Spinal cord (tissue), 10 donors: ENCODE results near the gene TRAF7. TPM values are rescaled to one million over a fixed set of nuclear protein-coding genes. Genes with fewer than 3 reads are reported as not detected.
"Not testable (repeated sequence)": the region's sequence is repeated elsewhere in the genome, so short reads cannot be mapped to it uniquely, and the experiment has no call there.

ENCODE experiments used
- DNase-seq, 6 donors: peaks; one replicate each; pipeline versions ENCODE4 v3.0.0 to v3.0.0-alpha.2; 2013 to 2015; ENCODE audit warnings: low spot score in 6 of 6, low read depth in 4 of 6
- H3K27ac ChIP-seq: one replicate; pipeline ENCODE4 v1.5.1; 2013; ENCODE audit warnings: low read depth, low read length, control low read depth
- H3K27me3 ChIP-seq: one replicate; pipeline ENCODE4 v1.6.1; 2013; ENCODE audit warnings: low read length; ENCODE audit not compliant: control insufficient read depth, insufficient read depth
- H3K36me3 ChIP-seq: one replicate; pipeline ENCODE4 v1.6.1; 2013; ENCODE audit warnings: low read length; ENCODE audit not compliant: control insufficient read depth, insufficient read depth
- H3K4me1 ChIP-seq: one replicate; pipeline ENCODE4 v1.6.1; 2013; ENCODE audit warnings: low read length; ENCODE audit not compliant: control insufficient read depth, insufficient read depth
- H3K4me3 ChIP-seq: one replicate; pipeline ENCODE4 v1.5.1; 2013; ENCODE audit warnings: low read depth, low read length, control low read depth
- H3K9me3 ChIP-seq: one replicate; pipeline ENCODE4 v1.6.1; 2013; ENCODE audit warnings: low read length; ENCODE audit not compliant: control insufficient read depth, insufficient read depth
- WGBS: methylation state at CpG from one replicate; pipeline ENCODE4 v1.1.5; 2013; ENCODE audit warnings: missing lambda C conversion rate; ENCODE audit not compliant: insufficient coverage; 5-methylcytosine and 5-hydroxymethylcytosine counted together
- long read RNA-seq, 4 donors: transcript quantifications; one replicate each; lab custom pipeline, GENCODE V29; 2026
- polyA plus RNA-seq, 2 donors: library from polyadenylated mRNA; unstranded; fragments of 120-200 nt; gene quantifications; one replicate each; pipeline ENCODE4 v1.2.1, GENCODE V29; 2013; ENCODE audit not compliant: insufficient read length in 2 of 2
- total RNA-seq, 2 donors: library from RNA; depleted of rRNA in 1 of 2; stranded (reverse); fragments of 120-200 nt in 1 of 2; fragments of >200 nt in 1 of 2; gene quantifications; one replicate each; pipeline versions ENCODE4 v1.2.3 to v1.2.4, GENCODE V29; 2013 to 2014
- donor health status: healthy.

TRAF7 gene
- total RNA-seq = 10 to 100 TPM; 20.4 to 43.1 TPM
- polyA plus RNA-seq = 10 to 100 TPM; 59.7 to 62.6 TPM
- long read RNA-seq, donor 1, transcript TRAF7-201 (21 exons, 3,700 nt) = major isoform, 5 of 16 reads
- long read RNA-seq, donor 1, partial matches to known transcripts = 9 of 16 reads
- long read RNA-seq, donor 1, other reads (novel, unspliced or antisense) = 0 of 16 reads
- long read RNA-seq, donor 2, partial matches to known transcripts = 5 of 8 reads
- long read RNA-seq, donor 2, other reads (novel, unspliced or antisense) = 0 of 8 reads
- long read RNA-seq, donor 3, transcript TRAF7-201 (21 exons, 3,700 nt) = major isoform, 6 of 29 reads
- long read RNA-seq, donor 3, partial matches to known transcripts = 15 of 29 reads
- long read RNA-seq, donor 3, other reads (novel, unspliced or antisense) = 6 of 29 reads
- long read RNA-seq, donor 4, partial matches to known transcripts = 0 of 4 reads
- long read RNA-seq, donor 4, other reads (novel, unspliced or antisense) = 0 of 4 reads

DNA sequence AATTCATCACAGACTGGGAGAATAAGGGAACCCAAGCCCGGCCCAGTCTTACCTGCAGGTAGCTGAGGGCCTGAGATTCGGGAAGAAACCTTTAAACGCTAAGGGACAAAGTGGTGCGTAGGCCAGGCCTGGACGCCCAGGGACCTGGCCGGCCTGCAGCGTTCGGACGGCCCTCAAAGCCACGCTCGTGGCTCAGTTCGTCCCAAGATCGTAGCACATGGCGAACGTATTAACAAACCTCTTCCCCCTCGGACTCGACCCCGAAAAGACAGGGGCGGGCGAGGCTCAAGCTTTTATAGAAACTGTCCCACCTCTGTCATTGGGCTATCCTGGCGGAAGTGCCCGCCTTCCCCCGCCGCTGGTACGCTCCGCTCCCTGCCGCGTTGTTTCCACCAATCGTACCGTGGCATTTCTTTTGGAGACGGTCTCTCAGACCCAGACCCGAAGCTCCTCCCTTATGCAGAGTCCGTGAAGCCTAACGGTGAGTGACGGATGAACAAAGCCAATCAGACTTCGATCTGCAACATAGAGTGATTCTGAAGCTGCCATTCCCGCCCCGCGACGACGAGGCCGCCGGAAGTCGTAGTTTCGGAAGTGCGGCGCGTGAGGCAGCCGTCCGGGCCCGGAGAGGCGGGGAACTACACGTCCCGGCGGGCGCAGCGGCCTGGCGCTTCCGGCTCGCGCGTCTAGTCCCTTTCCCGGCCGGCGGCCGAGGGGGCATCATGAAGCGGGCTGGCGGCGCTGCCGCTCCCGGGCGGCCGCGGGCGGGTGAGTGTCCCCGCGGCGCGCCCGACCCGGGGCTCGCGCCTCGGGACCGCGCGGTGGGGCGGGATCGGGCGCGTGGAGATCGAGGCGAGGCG is at the start of gene TRAF7:
TRAF7 (plus strand) TSS at position 692 of the 860 bp plus-strand sequence. CDS start 8,139 bp downstream, outside the sequence.
- H3K27me3 ChIP-seq = no peaks in the 10 kb centered on the region
- H3K9me3 ChIP-seq = no peaks in the 10 kb centered on the region
- peaks cover 66% of the 10 kb centered on the region for H3K36me3 ChIP-seq
- H3K4me3 ChIP-seq = peak within 1 kb of the TSS; percentile 85
- peak within 1 kb of the TSS; percentile 83 for H3K27ac ChIP-seq
- WGBS = under 1% methylated on average over 92 of the region's 94 CpGs
- H3K4me1 ChIP-seq = peaks cover 86% of the 10 kb centered on the region
- DNase-seq = peak; percentile 100

DNA sequence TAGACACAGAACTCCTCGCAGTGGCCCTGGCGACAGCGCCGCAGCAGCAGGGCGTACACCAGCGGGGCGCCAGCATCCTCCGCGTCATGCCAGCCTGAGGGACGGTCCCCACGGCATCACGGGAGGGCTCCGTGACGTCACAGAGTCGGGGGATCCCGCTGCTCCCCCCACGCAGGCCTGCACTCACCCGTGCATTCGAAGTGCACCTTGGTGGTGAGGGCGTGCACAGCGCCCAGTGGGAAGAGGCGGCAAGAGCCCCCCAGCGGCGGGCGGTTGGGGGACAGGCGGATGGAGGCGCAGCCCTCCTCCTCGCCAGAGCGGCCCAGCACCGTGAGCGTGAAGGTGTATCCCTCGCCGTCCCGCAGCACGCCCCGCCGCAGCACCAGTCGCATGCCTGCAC is 49.4 kb upstream of the TRAF7 start:
- H3K4me3 ChIP-seq, H3K4me1 ChIP-seq, DNase-seq, H3K27ac ChIP-seq, H3K27me3 ChIP-seq, H3K9me3 ChIP-seq: not testable (repeated sequence)
- H3K36me3 ChIP-seq = peaks cover 93% of the 10 kb centered on the region
- 93% methylated on average over 17 of the region's 38 CpGs for WGBS

DNA sequence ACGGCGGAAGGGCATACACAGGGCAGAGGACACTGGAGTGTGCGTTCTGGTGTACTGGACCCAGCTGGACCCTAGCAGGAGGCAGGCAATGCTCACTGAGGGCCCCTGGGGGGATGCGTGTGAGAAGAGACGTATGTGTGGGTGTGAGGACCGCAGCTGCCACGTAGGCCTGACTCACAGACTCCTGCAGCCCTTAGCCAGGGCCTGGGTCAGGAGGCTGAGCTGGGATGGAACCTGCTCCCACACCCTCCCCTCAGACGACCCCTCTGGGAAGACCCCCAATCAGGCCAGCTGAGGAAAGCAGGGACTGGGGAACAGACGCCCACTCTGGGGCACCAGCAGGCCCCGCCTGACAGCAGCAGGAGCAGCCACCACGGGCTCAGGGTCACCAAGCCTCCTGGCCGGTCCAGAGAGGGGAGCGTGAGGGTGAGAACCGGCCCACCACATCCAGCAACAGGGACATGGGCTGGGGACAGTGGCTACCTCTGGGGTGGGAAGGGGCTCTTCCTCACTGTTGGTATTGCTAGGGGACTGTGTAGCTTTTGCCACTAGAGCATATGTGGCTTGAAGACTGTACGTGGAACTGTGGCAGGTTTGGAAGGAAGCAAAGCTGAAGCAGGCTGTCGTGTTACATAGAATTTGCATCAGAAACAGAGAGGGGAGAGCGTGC is 48.3 kb upstream of the TRAF7 start:
- H3K36me3 ChIP-seq = peaks cover 93% of the 10 kb centered on the region
- not testable (repeated sequence) for DNase-seq, H3K4me1 ChIP-seq, H3K27me3 ChIP-seq, H3K4me3 ChIP-seq, H3K27ac ChIP-seq, H3K9me3 ChIP-seq
- 88% methylated on average over 8 of the region's 17 CpGs for whole genome bisulfite sequencing

DNA sequence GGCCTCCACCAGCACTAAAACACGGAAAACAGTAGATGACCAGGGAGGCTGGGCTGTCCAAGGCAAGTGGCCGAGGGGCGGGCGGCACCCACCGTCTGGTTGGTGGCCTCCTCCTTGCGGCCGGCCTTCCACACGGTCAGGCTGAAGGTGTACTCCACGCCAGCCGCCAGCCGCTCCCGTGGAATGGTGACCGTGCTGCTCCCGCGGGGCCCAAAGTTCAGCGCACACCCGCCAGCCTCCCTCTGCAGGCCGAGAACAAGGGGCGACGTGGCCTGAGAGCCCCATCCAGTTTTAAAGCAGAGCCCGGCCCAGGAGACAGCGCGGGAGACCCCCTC is 47.8 kb upstream of the TRAF7 start:
- peaks cover 93% of the 10 kb centered on the region for H3K36me3 ChIP-seq
- 93% methylated on average over 17 of the region's 23 CpGs for WGBS
- H3K27ac ChIP-seq, H3K9me3 ChIP-seq, DNase-seq, H3K4me3 ChIP-seq, H3K27me3 ChIP-seq, H3K4me1 ChIP-seq: not testable (repeated sequence)

DNA sequence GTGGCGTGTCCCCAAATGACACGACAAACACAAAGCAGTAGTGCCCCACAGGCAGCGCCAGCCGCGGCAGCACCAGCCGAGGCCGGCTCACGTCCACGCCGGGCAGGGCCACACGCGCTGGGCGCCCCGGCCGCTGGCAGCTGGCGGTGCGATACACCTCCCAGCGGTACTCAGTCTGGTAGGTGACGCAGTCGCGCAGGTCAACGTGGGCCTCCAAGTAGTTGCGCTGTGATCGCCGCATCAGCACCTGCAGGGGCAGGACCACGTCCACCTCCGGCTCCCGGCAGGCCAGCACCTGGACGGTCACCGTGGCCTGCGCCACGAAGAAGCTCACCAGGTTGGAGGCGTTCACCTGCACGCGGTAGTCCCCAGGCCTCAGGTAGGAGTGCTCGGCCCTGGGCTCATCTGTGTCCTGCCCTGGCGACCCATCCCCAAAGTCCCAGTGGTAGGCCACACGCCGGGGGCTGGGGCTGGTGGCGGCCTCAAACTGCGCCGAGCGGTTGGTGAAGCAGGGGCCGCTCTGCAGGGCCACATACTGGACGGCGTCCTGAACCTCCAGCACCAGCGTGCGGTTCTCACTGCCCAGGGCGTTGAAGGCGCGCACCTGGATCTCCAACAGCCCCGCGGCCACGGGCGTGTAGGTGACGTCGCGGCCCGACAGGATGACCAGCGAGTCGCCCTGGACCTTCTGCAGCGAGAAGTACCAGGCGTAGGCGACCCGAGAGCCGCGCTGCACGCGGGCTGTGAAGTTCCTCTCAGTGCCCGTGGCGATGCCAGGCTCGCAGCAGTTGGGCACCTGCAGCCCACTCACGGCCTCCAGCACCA is 46.9 kb upstream of the TRAF7 start:
- H3K4me3 ChIP-seq, H3K4me1 ChIP-seq, H3K9me3 ChIP-seq, H3K27me3 ChIP-seq, DNase-seq, H3K27ac ChIP-seq: not testable (repeated sequence)
- peaks cover 91% of the 10 kb centered on the region for H3K36me3 ChIP-seq
- WGBS = 97% methylated on average over 71 of the region's 73 CpGs

DNA sequence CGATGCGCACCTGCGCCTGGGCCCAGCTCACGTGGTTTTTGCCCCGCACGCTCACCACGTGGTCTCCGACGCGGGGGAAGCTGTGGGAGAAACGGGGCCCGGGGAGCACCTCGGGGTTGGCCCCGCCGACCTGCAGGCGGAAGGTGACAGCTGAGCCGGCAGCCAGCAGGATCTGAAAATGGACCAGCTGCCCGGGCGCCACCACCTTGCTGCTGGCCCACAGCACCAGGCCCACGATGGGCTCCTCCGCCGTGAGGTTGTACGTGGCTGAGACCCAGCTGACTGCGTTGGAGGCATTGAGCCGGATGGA is 46.4 kb upstream of the TRAF7 start:
- H3K36me3 ChIP-seq = peaks cover 96% of the 10 kb centered on the region
- not testable (repeated sequence) for H3K4me3 ChIP-seq, H3K4me1 ChIP-seq, H3K27me3 ChIP-seq, DNase-seq, H3K9me3 ChIP-seq, H3K27ac ChIP-seq
- 97% methylated on average over 25 of the region's 25 CpGs for WGBS

DNA sequence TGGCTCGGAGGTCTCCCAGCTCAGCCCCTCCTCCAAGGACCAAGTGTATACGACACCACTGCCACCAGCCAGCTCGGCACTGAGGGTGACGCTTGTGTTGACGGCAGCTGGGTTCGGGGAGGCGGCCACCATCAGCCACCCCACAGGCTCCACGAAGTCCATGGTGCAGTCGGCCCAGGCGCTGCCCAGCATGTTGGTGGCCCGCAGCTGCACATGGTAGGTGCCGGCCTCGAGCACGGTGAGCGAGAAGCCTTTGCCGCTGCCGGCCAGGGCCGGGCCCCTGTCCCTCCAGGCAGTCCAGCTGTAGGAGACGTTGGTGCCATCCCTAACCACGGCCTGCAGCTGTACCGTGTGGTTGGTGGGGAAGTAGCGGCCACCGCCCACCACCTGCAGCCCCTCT is 45.7 kb upstream of the TRAF7 start:
- H3K4me1 ChIP-seq, H3K27ac ChIP-seq, DNase-seq, H3K27me3 ChIP-seq, H3K9me3 ChIP-seq, H3K4me3 ChIP-seq: not testable (repeated sequence)
- WGBS = 96% methylated on average over 14 of the region's 23 CpGs
- peaks cover 97% of the 10 kb centered on the region for H3K36me3 ChIP-seq

DNA sequence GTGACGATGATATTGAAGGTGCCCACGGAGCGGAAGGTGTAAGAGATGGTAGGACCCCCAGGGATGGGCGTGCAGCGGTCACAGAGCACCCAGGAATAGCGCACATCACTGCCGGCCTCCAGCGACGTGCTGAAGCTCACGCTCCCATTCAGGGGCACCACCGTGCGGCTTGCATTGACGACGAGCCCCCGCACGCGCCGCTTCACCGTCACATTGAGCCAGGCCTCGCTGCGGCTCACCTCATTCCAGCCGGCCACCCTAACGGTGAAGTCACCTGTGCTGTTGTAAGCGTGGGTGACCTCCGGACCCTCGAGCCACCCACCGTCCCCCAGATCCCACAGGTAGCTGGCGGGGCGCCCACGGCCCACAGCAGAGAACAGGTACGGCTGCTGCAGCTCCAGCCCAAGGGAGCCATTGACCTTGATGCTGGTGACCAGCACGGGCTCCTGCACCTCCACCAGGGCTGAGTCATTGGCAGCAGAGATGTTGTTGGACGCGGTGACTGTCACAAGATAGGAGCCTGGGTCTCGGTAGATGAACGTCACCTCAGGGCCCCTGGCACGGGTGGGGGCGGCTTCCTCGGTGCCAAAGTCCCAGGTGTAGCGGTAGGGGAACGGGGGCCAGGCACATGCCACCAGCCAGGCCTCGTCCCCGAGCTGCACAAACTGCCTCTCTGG is 45.1 kb upstream of the TRAF7 start:
- peaks cover 97% of the 10 kb centered on the region for H3K36me3 ChIP-seq
- H3K4me3 ChIP-seq, H3K9me3 ChIP-seq, H3K4me1 ChIP-seq, H3K27ac ChIP-seq, H3K27me3 ChIP-seq, DNase-seq: not testable (repeated sequence)
- WGBS = 94% methylated on average over 28 of the region's 43 CpGs

DNA sequence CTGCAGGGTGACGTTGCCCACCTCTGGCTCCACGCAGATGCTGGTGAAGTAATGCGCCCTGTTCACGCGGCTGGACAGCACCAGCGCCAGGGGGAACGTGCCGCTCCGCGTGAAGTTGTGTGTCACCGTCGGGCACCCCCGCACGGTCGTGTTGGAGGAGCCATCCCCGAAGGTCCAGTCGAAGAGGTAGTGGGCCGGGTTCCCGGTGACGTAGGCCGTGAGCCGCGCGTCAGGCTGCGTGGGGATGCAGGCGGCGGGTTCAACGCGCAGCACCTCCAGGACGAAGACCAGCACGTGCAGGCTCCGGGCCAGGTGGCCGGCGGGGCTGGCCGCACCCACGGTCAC is 44.6 kb upstream of the TRAF7 start:
- H3K27ac ChIP-seq, H3K4me1 ChIP-seq, H3K4me3 ChIP-seq, DNase-seq, H3K9me3 ChIP-seq, H3K27me3 ChIP-seq: not testable (repeated sequence)
- H3K36me3 ChIP-seq = peaks cover 96% of the 10 kb centered on the region
- WGBS = 96% methylated on average over 35 of the region's 36 CpGs
